ENCODE data around the gene GPI. TPM values are rescaled to one million over a fixed set of nuclear protein-coding genes. Genes with fewer than 3 reads are reported as not detected.

GPI gene
- total RNA-seq, 1 experiment from 2014 or later, result 329 TPM

- BruUV-seq (replicated peaks), result no TSS peak
- H3K4me1 Mint-ChIP-seq (ENCODE audit: low read depth, unreplicated experiment), result no peaks in the 10 kb centered on the region
- no peaks in the 10 kb centered on the region for H3K9me3 ChIP-seq
- H3K36me3 ChIP-seq (ENCODE audit: control insufficient read depth, insufficient read depth, low read length), result no peaks in the 10 kb centered on the region; the same call in 1 of the 2 replicates
- H3K36me3 Mint-ChIP-seq (ENCODE audit: insufficient read depth, unreplicated experiment), result peaks cover 41% of the 10 kb centered on the region
- no peaks in the 10 kb centered on the region for H3K9me3 Mint-ChIP-seq (ENCODE audit: unreplicated experiment)
- DNase-seq, result no peak
- H3K4me3 Mint-ChIP-seq (ENCODE audit: unreplicated experiment), result no peak overlapping the region
- no peaks in the 10 kb centered on the region for H3K27me3 ChIP-seq (replicated peaks; ENCODE audit: control insufficient read depth, insufficient read depth, low read length)
- no peak for TF ChIP-seq CTCF (IDR thresholded peaks at IDR 0.05; ENCODE audit: insufficient read depth in 1 of 2, low read depth in 1 of 2, low read length in 1 of 2, severe bottlenecking in 1 of 2, unreplicated experiment in 1 of 2)
- ChIA-PET CTCF (interaction anchor here (0.7 to 0.9 kb wide), 2 partner anchors 10 to 27 kb away, joined by 3 to 4 read pairs; no protein-coding TSS in a partner anchor), POLR2A (no interaction called here)
- no peak overlapping the region for H3K27ac Mint-ChIP-seq (ENCODE audit: unreplicated experiment)
- intact Hi-C loops (cut with micrococcal nuclease; ENCODE audit: unreplicated experiment), result no loop called here
- no peaks in the 10 kb centered on the region for H3K4me1 ChIP-seq
- no peak overlapping the region for H3K4me3 ChIP-seq (ENCODE audit: low read depth, low read length)
- H3K27me3 Mint-ChIP-seq (ENCODE audit: insufficient read depth, unreplicated experiment), result no peaks in the 10 kb centered on the region
These were observed 32.8 kb upstream of the GPI start for GRCh38 chr19:34332027-34332760.

GRCh38 chr19:34335914-34336313, 29.1 kb upstream of the GPI start:
- ChIA-PET CTCF (interaction anchor here (0.8 kb wide), 1 partner anchor 77 kb away, joined by 4 read pairs; no protein-coding TSS in a partner anchor), POLR2A (no interaction called here)
- intact Hi-C loops (cut with micrococcal nuclease; ENCODE audit: unreplicated experiment), result loop anchor here (1.0 to 5.0 kb wide), 3 partner anchors 37 to 94 kb away; no protein-coding TSS in a partner anchor
- no peak for TF ChIP-seq CTCF (IDR thresholded peaks at IDR 0.05; ENCODE audit: insufficient read depth in 1 of 2, low read depth in 1 of 2, low read length in 1 of 2, severe bottlenecking in 1 of 2, unreplicated experiment in 1 of 2)
- Mint-ChIP-seq H3K4me1 (ENCODE audit: low read depth, unreplicated experiment) (no peaks in the 10 kb centered on the region), H3K9me3 (ENCODE audit: unreplicated experiment) (no peaks in the 10 kb centered on the region), H3K4me3 (ENCODE audit: unreplicated experiment) (no peak overlapping the region), H3K36me3 (ENCODE audit: insufficient read depth, unreplicated experiment) (peaks cover 43% of the 10 kb centered on the region), H3K27ac (ENCODE audit: unreplicated experiment) (no peak overlapping the region), H3K27me3 (ENCODE audit: insufficient read depth, unreplicated experiment) (no peaks in the 10 kb centered on the region)
- Histone ChIP-seq H3K36me3 (ENCODE audit: control insufficient read depth, insufficient read depth, low read length) (no peaks in the 10 kb centered on the region; the same call in 1 of the 2 replicates), H3K4me1 (no peaks in the 10 kb centered on the region), H3K4me3 (ENCODE audit: low read depth, low read length) (no peak overlapping the region), H3K9me3 (no peaks in the 10 kb centered on the region), H3K27me3 (replicated peaks; ENCODE audit: control insufficient read depth, insufficient read depth, low read length) (no peaks in the 10 kb centered on the region)
- DNase-seq, result no peak
- BruUV-seq (replicated peaks), result no TSS peak

GRCh38 chr19:34336781-34337271, 28.2 kb upstream of the GPI start:
- BruUV-seq (replicated peaks), result no TSS peak
- Mint-ChIP-seq H3K4me1 (ENCODE audit: low read depth, unreplicated experiment) (no peaks in the 10 kb centered on the region), H3K9me3 (ENCODE audit: unreplicated experiment) (no peaks in the 10 kb centered on the region), H3K27ac (ENCODE audit: unreplicated experiment) (no peak overlapping the region), H3K27me3 (ENCODE audit: insufficient read depth, unreplicated experiment) (no peaks in the 10 kb centered on the region), H3K4me3 (ENCODE audit: unreplicated experiment) (no peak overlapping the region), H3K36me3 (ENCODE audit: insufficient read depth, unreplicated experiment) (peaks cover 38% of the 10 kb centered on the region)
- ChIA-PET CTCF (interaction anchor here (0.8 kb wide), 1 partner anchor 78 kb away, joined by 4 read pairs; no protein-coding TSS in a partner anchor), POLR2A (no interaction called here)
- peaks cover 1% of the 10 kb centered on the region; the same call in 1 of the 2 replicates for H3K36me3 ChIP-seq (ENCODE audit: control insufficient read depth, insufficient read depth, low read length)
- DNase-seq, result peak in 1 of 2 experiments; percentile 52
- intact Hi-C loops (cut with micrococcal nuclease; ENCODE audit: unreplicated experiment), result loop anchor here (1.0 to 5.0 kb wide), 3 partner anchors 38 to 95 kb away; no protein-coding TSS in a partner anchor
- H3K27me3 ChIP-seq (replicated peaks; ENCODE audit: control insufficient read depth, insufficient read depth, low read length), result no peaks in the 10 kb centered on the region
- H3K4me3 ChIP-seq (ENCODE audit: low read depth, low read length), result no peak overlapping the region
- peak; percentile 70 to 83 for TF ChIP-seq CTCF (IDR thresholded peaks at IDR 0.05; ENCODE audit: insufficient read depth in 1 of 2, low read depth in 1 of 2, low read length in 1 of 2, severe bottlenecking in 1 of 2, unreplicated experiment in 1 of 2)
- peaks cover under 1% of the 10 kb centered on the region; the same call in 1 of the 2 replicates for H3K4me1 ChIP-seq
- no peaks in the 10 kb centered on the region for H3K9me3 ChIP-seq
